Middle frontal gyrus (tissue), 1 donor: ENCODE measurements around the gene MAP2K5.

Experiments
- DNase-seq: peaks from one replicate; pipeline ENCODE4 v3.0.0-alpha.2; 2015; ENCODE audit warnings: low spot score; ENCODE audit errors: extremely low spot score

Gene MAP2K5

DNA sequence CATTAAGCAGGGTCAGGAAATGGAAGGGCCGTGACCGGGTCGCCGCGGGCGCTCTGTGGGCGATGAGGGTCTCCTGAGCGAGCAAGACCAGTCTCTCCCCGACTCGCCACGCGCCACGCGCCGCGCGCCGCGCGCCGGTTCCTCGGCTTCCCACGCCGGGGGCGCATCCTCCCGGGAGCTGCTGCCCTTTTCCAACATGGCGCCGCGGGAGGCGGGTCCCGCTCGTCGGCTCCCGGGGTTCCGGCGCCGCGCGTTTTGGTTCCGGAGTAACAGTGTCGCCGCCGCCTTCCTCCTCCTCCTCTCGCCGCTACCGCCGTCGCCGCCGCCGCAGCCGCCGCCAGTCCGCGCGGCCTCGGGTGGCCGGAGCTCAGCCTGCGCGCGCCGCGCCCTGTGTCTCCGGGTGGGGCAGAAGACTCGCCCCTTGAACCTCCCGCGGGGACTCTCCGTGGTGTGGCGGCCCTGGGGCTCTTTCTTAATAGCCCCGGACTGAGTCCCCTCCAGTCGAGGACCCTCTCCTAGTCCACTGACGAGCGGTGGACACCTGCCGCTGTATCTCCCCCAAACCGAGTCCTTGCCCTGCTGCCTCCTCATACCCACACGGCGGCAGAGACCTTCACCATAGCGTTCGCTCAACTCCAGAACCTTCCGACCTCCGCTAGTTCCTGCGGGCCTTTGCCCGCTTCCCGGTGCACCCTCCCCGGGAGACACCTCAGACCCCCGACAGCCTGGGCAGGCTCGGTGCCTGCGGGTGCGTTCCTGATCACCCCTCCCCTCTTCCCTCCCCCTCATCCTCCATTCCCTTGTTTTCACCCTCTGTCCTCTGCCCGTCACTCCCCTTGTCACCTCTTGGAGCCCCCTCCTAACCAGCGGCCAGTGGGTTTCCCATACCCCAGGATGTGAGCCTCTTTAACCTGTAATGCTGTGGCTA is at the start of gene MAP2K5:
MAP2K5 (plus strand) TSS at position 284 of the 928 bp plus-strand sequence; CDS start at position 917, 633 bp downstream.
- DNase-seq = peak; percentile 77

DNA sequence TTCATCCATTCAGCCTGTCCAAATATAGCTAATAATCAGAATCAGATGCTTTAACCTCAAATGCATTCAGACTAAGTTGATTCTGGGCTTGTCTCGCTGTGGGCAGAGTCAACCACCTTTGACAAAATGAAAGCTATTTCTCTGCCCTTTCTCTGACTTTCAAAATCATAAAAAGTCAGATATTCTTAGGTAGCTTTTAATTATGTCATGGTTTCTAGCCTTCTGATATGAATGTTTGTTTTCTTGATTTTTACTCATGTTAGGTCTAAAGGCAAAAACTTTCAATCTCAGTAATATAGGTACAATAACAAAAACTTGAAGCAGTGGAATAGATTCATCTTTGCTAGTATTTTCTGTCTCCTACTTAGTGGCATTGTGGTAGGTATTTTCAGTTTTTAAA is 46.9 kb upstream of the MAP2K5 start:
- DNase-seq = no peak

DNA sequence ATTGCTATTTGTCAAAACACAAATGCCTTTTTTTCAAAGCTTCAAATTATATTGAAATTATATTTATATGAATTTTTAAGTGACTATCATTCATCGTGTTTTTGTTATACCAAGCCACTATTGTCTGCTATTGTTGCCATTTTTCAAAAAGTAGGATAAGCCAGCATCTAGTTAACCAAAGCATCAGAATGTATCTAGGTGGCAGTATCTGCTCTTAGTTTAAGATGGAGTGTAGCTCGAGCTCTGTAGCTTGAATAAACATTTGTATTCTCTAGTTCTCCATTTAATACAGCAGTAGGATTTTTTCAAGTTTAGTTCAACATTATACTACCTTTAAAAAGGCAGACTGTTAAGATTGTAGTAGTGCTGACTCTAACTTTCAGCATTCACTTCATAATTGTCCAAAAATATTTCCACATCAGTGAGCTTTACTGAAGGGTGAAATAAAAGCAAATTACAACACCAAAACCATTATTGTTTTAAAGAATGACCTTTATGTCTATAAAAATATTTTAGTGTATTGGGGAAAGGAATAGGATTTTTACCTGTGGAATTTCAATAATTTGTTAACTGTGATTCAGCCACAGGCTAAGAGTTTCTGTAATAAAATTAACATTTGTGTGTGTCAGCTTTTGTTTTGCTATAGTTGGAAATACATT is 41.2 kb upstream of the MAP2K5 start:
- DNase-seq = no peak

DNA sequence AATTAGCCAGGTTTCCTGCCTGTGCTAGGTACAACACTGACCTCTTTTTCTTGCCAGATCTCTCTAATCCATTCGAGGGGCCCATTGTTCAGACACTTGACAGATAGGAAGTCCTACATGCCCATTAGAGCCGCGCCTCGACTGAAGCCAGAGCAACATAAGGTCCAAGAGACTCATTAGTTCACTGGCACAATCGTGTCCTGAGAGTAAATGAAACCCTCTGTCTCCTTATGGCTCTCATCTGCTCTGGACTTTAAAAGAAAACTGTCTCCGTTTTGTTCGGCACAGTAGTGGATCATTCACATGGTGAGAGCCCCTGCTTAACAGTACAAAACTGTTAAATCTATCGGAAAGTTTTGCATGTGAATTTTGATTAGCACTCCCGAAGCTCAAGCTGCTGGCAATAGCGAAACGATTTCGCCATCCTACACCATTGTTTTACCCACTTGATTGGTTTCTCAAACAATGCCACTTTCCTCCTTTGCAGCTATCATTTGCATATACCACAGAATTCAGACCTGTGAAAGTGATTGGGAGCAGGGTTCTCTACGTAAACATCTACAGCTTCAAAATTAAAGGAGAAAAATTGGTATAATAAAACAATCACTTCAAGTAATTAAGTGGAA is 40.6 kb upstream of the MAP2K5 start:
- no peak for DNase-seq

DNA sequence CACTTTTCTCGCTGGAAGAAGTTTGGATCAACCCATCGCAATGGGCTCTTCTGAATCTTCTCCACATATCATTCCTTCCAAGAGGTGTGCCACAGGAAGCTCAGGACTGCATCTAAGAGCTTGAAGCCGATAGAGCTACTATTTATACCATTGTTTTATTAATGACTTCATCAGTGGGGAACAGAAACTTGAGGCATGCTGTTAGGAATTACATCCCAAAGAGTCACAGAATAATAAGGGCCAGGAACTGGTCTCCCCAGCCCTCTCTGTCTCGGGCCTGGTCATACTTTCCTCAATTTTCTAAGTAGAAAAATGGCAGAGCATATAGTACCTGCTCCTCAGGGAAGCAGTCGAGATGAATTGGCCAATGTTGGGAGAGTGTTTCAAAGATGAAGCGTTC is 38.4 kb upstream of the MAP2K5 start:
- no peak for DNase-seq

DNA sequence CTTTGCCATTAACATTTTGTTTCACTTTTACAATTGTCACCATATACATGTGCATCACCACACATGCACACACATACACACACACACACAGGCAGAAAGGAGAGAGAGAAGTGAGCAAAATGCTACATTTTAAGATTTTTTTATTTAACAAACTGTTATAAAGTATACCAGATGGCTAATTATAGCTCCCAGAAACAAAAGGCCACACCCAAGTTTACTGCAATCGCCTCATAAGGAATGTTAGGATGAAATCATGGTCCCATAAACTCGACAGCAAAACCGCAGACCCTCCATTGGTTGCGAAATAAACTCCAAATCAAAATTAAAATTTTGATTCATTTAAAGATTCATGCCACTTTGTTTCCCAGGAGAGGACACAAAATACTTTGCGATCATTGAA is 37.7 kb upstream of the MAP2K5 start:
- DNase-seq = no peak

DNA sequence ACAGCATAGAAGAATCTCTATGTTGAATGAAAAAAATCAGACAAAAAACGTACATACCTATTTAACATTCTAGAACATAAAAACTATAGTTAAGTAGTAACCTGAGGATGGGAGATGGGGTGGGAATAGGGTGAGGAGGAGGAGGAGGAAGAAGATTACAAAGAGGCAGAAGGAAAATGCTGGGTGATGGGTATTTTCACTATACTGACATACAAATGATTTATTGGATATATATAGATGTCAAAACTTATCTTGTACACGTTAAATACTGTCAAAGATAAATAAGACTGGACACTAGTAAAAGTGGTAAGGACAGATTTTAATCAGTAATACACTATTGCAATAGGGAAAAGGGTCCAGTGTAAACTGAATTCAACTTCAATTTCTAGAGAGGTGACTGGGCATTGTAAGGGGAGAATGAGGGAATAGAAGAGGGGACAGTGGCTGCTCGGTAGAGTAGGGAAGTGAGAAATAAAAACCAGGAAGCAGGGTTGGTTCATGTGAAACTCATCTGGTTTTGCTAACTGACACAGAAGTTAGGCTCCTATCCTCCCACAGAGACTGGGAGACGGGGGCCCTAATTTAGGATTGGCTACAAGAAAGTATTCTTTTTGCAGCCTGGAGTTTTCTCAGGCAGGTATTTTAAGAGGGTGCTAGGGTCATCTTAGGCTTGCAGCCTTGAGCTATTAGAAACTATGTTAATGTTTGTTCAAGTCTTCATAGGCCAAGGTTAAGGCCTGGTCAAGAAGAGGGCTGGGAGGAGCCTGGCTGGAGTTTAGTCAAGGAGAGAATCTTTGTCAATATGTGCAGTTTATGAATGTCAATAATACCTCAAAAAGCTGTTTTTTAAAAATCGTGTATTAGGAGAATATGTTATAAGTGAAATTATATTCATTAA is 36.6 kb upstream of the MAP2K5 start:
- DNase-seq = no peak

DNA sequence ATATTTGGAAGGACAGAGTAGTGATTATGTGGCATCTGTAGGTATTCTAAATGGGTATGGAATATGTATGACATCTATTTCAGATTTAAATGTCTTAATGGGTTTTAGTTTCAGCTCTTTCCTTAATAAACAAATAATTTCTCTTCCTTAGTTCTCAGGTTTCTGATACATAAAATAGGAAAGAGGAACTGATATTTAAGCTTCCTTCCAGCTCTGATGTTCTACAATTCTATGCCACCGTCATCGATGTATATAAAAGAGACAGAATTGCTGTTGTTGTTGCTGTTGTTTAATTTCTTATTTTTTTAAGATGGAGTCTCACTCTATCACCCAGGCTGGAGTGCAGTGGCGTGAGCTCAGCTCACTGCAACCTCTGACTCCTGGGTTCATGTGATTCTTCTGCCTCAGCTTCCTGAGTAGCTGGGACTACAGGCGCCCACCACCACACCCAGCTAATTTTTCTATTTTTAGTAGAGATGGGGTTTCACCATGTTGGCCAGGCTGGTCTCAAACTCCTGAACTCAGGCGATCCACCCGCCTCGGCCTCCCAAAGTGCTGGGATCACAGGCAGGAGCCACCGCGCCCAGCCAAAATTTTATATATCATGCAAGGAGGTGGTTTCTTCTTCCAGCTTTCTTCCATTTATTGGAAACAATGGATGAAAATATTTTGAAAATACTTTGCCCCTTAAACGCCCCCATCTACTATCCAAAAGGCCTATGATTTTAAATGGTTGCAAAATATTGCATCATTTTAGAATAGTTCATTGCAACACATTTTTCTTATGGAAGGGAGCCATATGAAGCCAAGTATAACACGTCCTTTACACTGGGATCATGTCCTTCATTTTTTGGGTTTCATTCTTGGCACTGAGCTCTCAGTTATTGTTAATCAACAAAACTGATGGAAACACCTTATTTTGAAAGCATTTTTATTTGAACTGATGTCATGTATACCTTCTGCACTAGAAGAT is 35.4 kb upstream of the MAP2K5 start:
- DNase-seq = no peak

DNA sequence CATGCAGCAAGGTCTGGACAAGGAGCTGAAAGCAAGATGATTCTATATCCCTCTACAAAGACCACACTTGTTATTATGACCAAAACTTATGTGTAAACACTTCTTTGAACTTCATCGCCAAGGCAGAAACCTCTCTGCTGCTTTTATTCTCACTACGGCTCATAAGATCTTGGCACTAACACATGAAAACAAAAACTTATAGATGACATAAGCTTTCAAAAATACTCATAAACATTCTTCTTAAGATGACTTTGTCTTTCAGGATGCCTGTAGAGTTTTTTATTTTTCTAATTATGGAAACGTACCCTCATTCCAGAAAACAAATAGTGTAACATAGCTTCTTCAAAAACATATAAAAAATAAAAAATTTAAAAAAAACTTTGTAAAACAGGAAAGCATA is 34.1 kb upstream of the MAP2K5 start:
- no peak for DNase-seq

DNA sequence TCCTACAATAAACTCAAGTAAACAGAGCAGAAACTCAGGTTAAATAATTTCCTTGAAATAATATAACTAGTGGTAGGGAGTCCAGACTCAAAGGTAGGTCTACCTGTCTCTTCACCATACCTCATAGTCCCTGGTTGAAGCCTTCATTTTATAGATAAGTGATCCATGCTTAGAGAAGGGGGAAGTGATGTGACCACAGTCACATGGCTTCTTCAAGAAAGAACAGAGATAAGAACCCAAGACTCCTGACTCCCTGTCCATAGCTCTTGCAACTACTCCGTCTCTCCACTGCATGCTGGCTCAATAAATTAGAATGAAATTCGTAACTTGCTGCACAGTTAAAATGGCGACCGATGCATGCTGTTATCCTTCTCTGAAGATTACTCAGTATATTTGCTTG is 32.6 kb upstream of the MAP2K5 start:
- no peak for DNase-seq

DNA sequence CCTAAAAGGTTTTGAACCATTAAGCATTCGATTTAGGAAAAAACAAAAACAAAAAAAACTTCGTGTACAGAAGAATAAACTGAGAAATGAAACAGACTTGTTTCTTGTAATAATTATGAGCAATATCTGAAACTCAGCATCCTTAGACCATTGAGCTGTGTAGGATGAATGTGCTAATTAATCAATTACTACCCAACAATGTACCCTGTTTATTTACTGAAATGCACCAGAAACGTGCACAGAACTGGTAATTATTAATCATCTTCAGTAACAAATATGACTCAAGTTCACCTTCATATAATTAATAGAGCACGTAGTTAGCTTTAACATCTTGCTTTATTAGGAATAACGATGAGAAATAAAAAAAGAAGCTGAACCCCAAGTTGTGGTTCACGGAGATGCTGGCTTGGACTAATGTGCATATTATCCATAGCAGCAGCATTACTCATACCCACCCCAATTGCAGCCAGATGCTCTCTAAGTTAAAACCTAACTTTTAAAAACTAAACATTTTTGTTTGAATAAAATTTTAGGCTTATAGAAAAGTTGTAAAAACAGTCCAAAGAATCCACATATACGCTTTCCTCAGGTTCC is 31.8 kb upstream of the MAP2K5 start:
- DNase-seq = no peak

DNA sequence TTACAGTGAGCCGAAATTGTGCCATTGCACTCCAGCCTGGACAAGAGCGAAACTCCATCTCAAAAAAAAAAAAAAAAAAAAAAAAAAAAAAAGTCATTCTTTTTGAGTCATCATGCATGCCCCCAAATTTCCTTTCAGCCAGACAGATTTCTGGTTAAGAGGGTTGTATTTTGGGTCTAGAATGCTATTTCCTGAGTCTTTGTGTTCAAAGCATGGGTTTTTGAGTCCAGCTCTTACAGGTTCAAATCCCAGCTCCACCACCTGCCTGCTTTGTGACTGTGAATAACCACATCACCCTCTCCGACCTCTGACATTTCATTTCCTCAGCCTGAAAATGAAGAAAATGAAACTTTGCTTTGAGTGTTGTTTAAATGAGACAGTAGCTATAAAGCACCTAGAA is 30.9 kb upstream of the MAP2K5 start:
- no peak for DNase-seq

DNA sequence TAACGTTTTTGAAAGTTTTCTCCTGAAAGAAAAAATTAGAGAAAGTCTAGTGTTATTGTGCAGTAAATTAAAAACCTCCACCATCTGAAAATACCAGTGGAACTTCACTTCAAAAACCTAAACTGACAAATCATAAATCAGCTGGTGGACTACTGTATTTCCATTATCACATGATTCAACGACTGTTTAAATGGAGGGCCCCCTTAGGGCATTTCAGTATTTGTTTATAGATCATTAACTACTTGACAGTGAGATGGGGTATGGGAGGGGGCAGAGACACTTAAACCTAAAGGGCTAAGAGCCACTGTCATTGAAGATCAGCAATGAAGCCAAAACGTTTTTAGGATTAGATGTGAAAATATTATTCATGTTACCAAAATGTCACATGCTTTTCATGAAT is 30.4 kb upstream of the MAP2K5 start:
- no peak for DNase-seq

DNA sequence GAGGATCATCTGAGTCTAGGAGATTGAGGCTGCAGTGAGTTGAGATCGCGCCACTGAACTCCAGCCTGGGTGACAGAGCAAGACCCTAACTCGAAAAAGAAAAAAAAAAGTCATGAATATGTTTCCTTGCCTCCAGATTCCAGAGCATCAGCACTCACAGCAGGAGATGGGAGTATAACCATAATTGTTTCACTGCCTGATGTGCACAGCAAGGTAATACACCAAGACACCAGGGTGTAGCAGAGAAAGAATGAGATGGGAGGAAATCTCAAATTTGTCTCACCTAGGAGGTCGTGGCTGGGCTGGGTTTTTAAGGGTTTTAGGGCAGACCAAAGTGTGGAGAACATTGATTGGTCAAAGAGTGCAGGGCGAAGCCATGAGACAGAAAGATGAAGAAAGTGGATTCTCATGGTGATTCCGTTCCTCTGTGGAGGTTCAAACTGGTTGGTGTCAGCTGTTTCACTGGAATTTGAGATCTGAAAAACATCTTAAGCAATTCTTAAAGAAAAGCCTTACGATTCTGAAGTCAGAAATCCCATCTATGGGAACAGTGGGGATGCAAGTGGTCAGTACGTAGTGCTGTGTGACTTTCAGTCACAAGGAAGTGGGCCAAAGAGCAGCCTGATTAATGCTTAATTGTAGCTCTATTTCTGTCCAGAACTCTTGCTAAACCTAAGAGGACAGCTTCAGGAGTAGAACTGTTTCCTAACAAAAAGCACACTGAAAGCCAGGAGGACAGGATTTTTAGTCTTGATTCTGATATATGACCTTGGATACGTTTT is 29.4 kb upstream of the MAP2K5 start:
- no peak for DNase-seq

DNA sequence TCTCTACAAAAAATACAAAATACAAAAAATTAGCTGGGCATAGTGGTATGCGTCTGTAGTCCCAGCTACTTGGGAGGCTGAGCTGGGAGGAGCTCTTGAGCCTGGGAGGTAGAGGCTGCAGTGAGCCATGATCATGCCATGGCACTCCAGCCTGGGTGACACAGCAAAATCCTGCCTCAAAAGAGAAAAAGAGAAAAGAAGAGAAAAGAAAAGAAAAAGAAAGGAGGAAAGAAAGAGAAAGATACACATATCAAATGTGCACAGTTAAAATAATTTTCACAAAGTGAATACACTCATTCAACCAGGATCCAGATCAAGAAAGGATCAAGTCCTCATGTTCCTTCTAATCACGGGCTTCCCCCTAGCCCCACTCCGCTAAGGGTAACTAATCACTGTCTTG is 27.4 kb upstream of the MAP2K5 start:
- no peak for DNase-seq

DNA sequence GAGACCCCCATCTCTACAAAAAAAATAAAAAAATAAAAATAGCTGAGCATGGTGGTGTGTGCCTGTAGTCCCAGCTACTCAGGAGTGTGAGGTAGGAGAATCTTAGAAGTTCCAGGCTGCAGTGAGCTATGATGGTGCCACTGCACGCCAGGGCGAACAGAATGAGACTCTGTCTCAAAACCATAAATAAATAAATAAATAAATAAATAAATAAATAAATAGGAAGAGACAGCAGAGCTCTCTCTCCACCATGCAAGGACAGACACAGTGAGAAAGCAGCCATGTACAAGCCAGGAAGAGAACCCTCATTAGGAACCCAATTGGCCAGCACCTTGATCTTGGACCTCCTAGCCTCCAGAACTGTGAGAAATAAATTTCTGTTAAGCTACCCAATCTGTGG is 26.9 kb upstream of the MAP2K5 start:
- no peak for DNase-seq

DNA sequence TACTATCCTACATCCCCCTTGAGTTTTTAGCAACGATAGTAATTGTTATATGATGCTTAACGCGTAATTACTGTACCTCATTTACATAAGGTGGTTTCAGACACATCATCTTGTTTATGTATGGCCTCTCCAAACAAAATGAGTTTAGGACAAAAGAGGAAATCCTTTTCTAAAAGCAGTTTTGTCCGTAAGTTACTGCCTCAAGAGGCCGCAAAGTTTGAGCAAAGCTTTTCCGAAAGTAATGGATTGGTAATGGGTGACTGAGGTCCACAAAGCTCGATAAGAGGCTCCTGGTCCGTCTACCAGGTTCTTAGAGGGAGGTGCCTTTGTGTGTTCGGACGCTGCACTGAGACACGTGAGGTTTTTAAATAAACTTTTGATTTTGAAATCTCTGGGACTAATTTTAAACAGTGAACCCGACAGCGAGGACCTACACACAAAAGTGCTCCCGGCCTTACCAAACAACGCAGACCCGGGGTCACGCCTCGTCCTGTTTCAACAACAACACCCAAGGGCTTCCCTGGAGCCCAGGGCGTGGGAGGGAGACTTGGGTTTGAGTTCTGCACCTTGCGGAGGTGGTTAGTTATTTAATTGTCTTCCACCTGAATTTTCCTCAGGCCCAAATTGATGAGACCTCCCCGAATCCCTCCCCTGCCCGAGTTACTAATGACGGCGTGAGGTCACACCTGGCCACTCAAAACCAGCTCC is 22.0 kb upstream of the MAP2K5 start:
- no peak for DNase-seq

DNA sequence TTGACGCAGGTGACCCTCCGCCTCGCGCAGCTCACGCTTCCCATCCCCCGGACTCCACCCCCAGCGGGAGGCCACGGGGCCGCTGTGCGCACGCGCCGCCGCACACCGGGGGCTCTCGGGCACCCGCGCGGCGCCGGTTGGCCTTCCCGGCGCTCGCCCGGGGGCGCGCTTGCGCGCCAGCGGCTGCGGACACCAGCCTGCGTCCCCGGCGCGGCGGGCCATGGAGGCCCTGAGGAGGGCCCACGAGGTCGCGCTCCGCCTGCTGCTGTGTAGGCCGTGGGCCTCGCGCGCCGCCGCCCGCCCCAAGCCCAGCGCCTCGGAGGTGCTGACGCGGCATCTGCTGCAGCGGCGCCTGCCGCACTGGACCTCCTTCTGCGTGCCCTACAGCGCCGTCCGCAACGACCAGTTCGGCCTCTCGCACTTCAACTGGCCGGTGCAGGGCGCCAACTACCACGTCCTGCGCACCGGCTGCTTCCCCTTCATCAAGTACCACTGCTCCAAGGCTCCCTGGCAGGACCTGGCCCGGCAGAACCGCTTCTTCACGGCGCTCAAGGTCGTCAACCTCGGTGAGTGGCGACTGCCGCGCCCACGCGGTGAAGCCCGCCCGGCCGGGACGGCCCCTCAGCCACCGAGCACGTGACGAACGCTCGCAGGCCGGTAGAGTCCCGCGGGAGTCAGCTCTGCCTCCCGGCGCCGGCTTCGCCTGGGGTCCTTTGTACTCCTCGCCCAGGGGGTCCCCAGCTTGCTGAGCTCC is 21.3 kb upstream of the MAP2K5 start, which contains the start of gene C15orf61:
C15orf61 (plus strand) TSS at position 103 of the 754 bp plus-strand sequence; CDS start at position 221, 118 bp downstream.
- peak; percentile 71 for DNase-seq
